ENCODE measurements around the gene CLCN7.

DNA sequence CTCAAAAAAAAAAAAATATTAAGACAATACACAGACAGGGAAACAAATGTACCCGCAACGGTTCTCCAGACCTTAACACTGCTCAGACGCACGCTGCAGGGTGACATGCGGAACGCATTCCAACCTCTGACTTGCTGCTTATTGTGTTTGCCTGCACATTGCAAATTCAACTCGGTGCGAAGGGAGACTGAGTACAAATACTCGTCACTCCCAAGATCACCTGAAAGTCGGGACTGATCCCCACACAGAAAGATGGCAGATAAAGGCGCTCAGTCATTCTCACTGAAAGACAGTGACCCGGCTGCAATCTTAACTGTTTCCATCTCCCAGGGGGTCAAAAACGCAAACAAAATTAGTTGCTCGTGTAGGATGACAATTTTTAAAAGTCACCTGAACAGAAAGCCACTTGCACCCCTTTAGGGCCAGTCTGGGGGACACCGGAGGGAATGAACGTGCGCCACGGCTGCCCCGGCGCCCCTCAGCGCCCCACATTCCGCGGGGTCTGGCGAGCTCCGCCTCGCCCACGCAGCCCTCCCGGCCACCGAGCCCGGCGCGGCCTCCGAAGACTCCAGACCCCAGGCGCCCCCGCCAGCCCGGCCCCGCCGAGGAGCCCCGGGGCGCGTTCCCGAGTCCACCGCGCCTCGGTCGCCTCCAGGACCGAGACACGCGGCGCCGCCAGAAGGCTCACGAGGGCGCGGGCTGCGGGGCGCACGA is 589 bp downstream of the CLCN7 start:
- TF ChIP-seq, protein P1, sequence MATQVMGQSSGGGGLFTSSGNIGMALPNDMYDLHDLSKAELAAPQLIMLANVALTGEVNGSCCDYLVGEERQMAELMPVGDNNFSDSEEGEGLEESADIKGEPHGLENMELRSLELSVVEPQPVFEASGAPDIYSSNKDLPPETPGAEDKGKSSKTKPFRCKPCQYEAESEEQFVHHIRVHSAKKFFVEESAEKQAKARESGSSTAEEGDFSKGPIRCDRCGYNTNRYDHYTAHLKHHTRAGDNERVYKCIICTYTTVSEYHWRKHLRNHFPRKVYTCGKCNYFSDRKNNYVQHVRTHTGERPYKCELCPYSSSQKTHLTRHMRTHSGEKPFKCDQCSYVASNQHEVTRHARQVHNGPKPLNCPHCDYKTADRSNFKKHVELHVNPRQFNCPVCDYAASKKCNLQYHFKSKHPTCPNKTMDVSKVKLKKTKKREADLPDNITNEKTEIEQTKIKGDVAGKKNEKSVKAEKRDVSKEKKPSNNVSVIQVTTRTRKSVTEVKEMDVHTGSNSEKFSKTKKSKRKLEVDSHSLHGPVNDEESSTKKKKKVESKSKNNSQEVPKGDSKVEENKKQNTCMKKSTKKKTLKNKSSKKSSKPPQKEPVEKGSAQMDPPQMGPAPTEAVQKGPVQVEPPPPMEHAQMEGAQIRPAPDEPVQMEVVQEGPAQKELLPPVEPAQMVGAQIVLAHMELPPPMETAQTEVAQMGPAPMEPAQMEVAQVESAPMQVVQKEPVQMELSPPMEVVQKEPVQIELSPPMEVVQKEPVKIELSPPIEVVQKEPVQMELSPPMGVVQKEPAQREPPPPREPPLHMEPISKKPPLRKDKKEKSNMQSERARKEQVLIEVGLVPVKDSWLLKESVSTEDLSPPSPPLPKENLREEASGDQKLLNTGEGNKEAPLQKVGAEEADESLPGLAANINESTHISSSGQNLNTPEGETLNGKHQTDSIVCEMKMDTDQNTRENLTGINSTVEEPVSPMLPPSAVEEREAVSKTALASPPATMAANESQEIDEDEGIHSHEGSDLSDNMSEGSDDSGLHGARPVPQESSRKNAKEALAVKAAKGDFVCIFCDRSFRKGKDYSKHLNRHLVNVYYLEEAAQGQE (IDR thresholded peaks at IDR 0.05; ENCODE audit: low read depth) = no peak
- TF ChIP-seq MAX (IDR thresholded peaks at IDR 0.05) (no peak), YY1 (IDR thresholded peaks at IDR 0.05; ENCODE audit: low read depth) (no peak), ZBTB7A (IDR thresholded peaks at IDR 0.05; ENCODE audit: low read depth) (no peak), EP300 (IDR thresholded peaks at IDR 0.05; ENCODE audit: borderline replicate concordance) (no peak), TAF1 (IDR thresholded peaks at IDR 0.05; ENCODE audit: low read depth) (no peak), CEBPB (IDR thresholded peaks at IDR 0.05) (no peak), USF1 (IDR thresholded peaks at IDR 0.05) (no peak), CREB1 (IDR thresholded peaks at IDR 0.05; ENCODE audit: low read depth) (no peak), TEAD4 (IDR thresholded peaks at IDR 0.05) (no peak), RAD21 (IDR thresholded peaks at IDR 0.05; ENCODE audit: low read depth) (no peak), EGR1 (IDR thresholded peaks at IDR 0.05) (no peak)

All from Ishikawa (cell line).